LHCN-M2 (cell line): ENCODE results near the gene ZNF445. TPM values are rescaled to one million over a fixed set of nuclear protein-coding genes. Genes with fewer than 3 reads are reported as not detected.
A peak's percentile ranks its signal among the peaks of the same experiment; 100 is the strongest.
"Not testable (repeated sequence)": the region's sequence is repeated elsewhere in the genome, so short reads cannot be mapped to it uniquely, and the experiment has no call there.

Experiments used
- DNase-seq: peaks from one replicate; pipeline ENCODE4 v3.0.0-alpha.2; 2012; ENCODE audit warnings: low read depth
- total RNA-seq: library from RNA; depleted of rRNA; stranded (reverse); fragments of >200 nt; gene quantifications from 2 replicates; pipeline ENCODE4 v1.2.3, GENCODE V29; 2014

Gene ZNF445
- total RNA-seq, 1 experiment from 2014 or later: 6.3 TPM

DNA sequence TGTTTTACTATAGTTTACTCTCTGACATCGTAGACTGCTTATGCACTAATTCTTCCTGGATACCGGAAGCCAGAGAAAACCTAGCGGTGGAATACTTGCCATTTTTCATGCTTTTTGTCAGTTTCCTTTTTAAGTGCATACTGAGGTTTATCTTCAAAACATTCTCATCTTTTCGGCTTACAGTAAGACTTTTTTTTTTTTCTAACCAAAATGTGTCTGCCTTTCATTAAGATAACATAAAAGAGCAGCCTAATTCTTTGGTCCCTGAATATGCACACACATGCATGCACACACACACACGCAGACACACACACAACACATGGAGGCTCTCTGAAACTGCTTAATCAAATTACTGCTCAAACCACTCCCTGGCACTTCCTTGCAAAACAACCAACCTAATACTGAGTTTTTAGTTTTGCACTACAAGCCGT lies 1.3 kb downstream of the ZNF445 start:
- DNase-seq: peak; percentile 28

DNA sequence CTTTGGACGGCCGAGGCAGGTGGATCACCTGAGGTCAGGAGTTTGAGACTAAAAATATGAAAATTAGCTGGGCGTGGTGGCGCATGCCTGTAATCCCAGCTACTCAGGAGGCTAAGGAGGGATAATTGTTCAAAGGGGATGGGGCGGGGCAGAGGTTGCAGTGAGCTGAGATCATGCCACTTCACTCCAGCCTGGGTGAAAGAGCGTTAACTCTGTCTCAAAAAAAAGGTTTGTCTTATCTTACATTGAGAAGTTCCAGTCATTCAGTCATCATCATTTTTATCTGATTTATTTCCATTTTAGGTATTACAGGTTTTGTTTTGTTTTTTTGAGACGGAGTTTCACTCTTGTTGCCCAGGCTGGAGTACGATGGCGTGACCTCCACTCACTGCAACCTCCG lies 2.6 kb downstream of the ZNF445 start:
- DNase-seq: not testable (repeated sequence)

DNA sequence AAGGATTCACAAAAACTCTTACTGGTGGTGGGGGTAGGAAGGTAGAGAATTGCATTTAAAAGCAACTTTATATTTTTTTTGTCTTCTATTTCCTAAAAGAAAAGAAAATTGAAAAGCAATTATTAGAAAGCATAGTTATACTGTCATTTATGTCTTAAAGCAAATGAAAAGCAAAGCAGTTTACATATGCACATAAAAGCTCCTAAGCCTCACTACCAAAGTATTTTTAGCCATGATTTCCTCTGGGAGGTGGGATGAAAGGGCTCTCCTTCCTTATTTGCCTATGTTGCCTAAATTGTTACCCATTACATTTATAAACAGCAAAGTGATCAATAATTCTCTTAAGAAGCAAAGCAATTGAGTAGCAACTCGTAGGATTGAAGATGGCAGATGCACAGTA lies 7.0 kb downstream of the ZNF445 start:
- DNase-seq: no peak

DNA sequence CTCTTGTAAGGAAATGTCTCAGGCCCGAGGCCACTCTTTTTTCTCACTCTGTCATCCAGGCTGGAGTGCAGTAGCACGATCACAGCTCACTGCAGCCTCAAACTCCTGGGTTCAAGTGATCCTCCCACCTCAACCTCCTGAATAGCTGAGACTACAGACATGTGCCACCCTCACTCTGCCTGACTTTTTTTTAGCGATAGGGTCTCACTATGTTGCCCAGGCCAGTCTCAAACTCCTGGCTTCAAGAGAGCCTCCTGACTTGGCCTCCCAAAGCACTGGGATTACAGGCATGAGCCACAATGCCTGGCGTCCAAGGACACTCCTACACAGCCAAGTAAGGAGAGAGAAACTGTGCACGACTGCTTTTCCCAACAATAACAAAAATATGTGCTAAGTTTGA lies 7.6 kb downstream of the ZNF445 start:
- no peak for DNase-seq

DNA sequence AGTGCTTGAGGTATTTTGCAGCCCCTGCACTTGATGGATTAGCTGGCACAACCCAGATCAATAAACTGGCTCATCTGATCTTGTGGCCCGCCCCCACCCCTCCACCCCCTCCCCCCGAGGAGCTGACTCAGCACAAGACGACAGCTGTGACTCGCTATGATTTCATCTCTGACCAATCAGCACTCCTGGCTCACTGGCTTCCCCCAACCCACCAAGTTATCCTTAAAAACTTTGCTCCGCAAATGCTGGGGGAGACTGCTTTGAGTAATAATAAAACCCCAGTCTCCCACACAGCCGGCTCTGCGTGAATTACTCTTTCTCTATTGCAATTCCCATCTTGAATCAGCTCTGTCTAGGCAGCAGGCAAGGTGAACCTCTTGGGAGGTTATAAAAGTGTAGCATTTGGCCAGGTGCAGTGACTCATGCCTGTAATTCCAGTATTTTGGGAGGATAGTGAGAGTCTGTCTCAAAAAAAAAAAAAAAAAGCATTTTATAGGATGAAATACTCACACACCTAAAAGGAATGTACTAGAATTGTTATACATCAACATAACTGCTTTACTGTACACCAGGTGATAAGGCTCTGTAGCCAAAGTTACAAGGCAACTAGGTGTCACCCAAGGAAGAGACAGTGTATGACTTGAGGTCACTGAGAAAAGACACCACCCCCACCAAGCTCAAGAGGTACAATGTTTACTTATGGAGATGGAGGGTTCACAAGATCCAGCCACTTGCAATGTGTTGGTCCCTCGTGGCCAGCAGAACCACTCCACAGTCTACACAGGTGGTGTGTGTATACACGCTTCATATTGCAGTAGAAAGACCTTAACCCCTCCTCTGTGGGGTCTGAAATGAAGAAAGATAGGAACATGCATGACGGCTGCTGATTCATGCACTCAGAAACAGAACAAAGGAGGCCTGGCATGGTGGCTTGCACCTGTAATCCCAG lies 8.6 kb downstream of the ZNF445 start:
- DNase-seq: peak; percentile 38

DNA sequence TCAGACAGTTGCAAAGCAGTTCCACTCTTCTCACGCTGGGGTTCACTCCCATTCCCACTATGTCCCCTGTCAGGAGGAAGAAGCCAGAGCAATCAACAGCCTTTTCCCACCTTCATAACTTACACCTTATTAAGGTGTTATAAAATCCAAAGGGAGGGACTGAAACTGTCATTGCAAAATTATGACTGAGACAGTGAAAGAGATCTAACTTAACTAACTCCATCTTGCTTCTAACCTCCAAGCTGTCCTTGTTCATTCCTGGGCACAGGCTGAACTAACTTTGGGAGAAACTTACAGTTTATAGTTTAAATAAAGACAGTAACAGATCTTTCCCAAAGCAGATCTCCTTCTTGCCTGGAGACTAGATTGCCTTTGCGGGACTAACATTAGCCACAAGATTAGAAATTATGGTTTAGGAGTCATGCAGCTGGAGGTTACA lies 9.4 kb downstream of the ZNF445 start:
- DNase-seq: not testable (repeated sequence)

DNA sequence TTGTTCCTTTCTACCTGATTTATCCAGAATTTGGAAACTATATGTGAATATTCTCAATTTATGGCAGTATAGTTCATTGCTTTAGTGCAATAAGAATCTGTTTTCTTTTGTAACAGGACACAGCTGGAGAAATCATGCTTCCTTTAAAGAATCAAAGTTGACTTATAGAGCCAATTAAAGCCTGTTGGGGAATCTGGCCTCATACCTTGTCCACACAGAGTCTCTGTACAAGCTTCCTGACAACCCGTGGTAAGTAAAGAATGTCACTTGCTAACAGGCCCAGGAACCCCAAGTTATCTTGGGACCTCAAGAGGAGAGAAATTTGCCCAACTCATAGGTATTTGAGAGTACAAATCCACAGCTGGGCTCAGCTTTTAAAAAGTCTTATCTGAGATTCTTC lies 10.2 kb downstream of the ZNF445 start:
- DNase-seq: no peak

DNA sequence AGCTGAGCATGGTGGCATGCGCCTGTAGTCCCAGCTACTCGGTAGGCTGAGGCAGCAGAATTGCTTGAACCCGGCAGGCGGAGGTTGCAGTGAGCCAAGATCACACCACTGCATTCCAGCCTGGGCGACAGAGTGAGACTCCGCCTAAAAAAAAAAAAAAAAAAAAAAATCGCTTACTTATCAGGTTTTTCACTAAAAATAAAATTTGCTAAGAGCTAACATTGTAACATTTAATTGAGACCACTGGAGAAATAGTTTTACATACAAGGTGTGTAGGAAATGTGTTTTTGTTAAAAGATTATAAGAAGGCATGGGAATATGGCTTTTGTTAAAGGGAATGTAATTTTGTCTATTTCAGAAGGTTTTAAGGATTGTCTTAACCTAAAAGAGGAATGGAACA lies 12.6 kb downstream of the ZNF445 start:
- not testable (repeated sequence) for DNase-seq

DNA sequence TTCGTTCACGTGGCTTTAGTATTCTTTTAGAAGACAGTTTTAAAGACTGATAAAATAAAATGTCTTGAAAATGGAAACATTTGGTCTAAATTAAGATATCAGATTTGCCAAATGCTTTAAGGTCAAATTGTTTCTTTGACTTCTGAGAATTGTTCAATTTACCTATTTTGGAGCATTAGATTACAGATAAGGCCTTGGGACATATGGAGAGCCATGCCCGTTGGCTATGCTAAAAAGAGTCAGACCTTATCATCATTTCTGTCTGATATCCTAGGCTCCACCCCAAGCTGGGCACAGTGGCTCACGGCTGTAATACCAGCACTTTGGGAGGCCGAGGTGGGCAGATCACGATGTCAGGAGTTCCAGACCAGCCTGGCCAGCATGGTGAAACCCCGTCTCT lies 13.0 kb downstream of the ZNF445 start:
- no peak for DNase-seq

DNA sequence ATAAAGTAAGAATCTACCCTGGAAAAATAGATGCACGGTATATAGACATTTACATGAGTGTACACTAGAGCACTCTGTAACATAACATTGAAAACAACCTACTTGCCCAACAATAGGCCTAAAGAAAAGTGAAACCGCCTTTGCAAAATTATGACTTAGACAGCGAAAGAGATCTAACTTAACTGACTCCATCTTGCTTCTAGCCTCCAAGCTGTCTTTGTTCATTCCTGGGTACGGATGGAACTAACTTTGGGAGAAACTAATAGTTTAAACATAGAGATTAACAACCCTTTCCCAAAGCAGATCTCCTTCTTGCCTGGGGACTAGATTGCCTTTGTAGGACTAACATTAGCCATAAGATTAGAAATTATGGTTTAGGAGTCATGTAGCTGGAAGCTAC lies 17.4 kb downstream of the ZNF445 start:
- not testable (repeated sequence) for DNase-seq

DNA sequence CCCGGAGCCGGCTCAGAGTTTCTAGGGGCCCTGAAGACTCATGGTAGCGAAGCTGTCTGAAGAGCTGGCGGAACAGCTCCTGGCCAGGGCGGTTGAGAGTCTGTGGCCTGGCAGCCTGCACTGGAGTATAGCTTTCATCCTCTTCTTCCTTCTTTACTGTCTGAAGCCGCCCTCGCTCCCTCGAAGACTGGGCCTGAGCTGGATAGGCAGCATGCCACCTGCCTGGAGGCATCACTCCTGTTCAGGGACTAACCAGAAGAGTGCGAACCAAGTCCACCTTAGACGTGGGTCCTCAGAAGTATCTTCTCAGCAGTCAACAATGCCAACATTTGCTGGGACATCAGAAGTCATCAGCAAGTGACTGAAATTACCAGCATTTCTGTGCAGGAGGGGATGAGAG lies 22.2 kb downstream of the ZNF445 start:
- DNase-seq: no peak

DNA sequence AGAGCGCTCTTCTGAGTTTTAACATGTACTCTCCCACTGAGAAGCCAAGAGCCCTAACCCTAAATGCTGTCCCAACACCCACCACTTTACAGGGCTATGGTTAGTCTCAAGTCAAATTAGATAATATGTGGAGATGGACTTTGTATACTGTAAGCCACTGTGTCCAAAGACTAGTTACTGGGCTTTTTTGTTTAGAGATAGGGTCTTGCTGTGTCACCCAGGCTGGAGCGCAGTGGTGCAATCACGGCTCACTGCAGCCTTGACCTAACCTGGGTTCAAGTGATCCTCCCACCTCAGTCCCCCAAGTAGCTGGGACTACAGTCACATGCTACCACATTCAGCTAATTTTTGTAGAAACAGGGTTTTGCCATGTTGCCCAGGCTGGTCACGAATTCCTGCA lies 23.2 kb downstream of the ZNF445 start:
- no peak for DNase-seq

DNA sequence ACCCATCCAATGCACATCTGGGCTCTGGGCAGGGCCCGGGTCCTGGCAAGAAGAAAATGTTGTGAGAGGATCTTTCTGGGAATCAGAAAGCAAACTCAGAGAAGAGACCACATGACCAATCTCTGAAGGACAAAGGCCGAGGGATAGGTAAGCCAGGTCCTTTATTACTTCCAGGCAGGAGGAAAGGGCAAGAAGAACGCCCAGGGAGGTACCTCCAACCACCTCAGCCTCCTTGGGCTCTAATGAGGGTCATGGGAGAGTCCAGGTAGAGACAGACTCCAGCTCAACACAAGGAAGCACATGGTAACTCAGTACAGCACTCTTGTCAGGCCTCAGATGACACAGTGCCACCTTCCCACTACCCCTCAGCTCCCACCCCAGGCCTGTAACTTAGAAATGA lies 26.0 kb downstream of the ZNF445 start:
- no peak for DNase-seq

DNA sequence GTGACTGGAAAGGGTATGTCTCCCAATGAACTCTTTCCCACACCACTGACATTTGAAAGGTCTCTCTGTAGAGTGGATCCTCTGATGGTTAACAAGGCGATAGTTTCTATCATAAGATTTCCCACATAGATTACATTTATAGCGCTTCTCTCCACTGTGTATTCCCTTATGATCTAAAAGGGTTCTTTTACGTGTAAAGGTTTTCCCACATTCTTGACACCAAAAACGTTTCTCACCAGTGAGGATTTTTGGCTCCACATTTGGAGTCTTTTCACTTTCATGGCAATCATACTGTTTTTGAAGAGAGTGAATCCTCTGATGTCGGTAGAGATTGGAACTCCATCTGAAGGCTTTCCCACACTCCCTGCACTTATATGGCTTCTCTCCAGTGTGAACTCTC lies 30.5 kb downstream of the ZNF445 start:
- DNase-seq: no peak

DNA sequence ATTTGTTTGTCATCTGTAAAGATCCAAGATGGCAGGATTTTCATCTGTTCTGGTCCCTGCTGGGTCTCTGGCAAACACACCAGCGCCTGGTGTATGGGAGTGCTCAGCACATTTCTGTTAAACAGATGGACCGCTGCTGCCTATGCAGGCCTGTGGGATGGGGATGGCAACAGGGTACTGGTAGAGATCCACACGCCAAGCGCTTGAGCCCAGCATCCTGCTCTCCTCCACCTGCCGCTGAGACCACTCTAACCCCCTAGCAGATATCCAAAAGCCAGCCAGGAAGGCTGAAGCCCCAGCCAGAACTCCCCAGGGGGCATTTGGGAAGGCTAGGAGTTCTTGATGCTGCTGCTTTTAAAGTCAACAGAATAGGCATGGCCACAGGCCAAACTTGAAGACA lies 31.7 kb downstream of the ZNF445 start:
- DNase-seq: no peak

DNA sequence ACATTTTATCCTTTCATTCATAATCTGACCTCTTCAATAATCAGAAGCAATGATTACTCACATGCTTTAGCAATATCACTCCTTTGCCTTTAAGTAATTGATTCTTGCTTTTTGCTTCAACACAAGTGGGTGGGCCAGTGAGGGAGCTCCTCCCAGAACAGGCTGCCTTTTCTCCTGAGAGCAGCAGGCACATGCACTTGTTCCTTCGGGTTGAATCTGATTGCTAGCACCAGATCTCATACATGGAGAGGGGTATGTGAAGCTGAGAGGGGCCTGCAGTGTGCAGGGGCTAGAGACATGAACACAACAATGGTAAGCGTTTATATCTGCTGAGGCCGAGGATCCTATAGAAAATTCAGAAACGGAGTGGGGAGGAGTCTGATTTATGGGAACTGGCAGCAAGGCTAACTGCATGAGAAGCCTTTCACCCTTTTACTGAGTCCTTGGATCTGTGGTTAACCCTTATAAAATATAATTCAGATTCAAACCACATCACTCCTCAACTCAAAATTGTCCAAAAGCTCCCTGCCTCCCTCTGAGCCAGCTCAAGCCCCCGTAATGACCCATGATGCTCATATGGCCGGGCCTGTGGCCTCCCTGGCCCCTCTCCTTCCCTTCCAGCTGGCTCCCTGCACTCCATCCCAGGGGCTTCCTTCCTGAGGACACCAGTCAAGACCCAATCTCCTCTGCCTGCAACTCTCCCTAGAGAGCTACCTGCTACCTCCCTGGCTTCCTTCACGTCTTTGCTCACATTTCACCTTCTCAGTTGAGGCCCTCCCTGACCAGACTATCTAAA lies 32.4 kb downstream of the ZNF445 start:
- no peak for DNase-seq

DNA sequence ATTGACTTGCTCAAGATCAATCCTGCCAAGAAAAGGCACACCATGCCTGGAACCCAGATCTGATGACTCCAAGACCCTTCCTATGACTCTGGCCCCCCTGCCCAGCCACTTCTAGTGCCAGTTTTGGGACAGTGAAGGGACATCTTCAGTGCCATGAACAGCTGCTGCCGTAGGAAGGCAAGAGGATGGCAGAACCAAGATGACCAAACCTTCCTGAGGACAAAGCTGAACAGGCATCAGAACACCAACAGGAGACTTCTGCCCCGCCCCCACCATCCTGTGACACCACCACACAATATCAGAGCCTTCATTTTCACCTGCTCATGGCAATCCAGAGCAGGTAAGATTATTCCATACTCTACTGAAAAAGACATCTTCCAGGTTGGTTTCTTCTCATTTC lies 33.0 kb downstream of the ZNF445 start:
- no peak for DNase-seq

DNA sequence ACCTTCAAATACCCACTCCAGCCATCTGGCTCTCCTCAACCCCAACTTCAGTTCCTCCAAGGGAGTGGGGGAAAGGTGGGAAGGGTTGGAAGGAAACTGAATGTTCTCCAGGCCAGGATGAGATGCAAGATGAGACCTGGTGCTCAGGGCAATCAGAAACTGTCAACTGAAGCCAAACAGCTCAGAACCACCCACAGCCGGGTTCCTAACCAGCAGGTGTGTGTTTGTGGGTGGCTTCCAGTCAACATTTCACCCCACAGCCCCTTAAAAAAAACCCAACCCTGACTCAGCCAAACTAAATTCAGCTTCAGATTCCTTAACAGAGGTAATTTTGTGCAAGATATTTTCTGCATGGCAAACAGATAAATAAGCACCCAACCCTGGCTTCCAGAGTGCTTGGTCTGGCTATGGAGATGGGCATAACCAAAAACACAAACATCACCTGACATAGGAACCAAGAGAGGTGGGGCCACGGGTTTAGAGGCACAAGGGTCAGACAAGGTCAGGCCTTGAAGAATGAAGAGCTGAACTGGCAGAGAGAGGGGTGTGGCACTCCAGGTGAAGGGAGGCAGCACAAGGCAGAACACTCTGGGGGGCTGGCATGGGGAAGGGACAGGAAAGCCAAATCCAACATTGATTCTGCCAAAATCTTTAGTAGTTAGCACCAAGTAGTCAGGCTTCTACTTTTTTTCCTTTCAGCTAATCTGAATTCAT lies 34.7 kb downstream of the ZNF445 start:
- DNase-seq: no peak

DNA sequence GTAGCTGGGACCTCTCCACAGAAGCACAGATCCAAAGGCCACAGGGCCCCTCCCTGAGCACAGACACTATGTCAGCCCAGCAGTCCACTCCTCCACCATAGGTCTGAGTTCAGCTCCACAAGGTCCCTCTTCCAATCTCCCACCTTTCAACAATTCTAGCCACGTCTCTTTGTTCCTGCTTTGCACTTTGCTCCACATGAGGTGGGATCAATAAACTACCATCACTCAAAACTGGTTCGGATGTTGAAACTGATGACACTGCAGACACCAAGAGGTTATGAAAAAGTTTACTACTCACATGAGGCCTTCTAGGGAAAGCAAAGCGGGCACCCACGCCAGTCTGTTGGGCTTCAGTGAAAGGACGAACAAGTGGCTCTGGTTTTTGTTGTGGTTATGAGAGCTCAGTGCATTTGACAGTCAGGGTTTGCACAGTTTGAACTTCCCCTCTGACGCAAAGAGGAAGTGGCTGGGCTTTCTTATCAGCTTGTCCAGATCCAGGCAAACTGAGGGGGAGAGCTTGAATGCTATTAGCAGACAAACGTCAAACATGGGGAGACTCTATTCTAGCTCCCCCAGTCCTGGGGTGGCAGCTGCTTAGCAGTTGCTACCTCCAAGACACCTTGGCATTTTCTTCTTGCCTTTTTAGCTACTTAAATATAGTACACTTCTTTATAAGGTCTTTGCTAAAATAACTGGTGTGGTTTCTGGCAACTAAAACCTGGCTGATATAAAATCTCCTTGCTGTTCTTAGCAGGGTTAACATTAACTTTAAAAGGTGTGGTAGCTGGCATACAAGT lies 37.8 kb downstream of the ZNF445 start:
- no peak for DNase-seq

DNA sequence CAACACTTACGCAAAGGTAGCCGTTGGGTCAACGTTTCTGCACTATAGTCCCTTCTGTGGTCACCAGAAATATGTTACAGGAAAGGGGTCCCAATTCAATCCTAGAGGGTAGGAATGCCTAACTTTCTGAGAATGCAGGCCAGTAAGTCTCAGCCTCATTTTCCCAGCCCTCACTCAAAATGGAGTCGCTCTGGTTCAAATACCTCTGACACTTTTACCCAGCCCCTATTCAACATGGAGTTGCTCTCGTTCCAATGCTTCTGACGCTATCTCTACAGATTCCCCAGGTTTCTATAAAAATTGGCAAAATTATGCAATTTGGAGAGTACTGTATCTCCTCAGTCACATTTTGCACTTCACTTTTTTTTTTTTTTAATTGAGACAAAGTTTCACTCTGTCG lies 39.7 kb downstream of the ZNF445 start:
- DNase-seq: no peak

DNA sequence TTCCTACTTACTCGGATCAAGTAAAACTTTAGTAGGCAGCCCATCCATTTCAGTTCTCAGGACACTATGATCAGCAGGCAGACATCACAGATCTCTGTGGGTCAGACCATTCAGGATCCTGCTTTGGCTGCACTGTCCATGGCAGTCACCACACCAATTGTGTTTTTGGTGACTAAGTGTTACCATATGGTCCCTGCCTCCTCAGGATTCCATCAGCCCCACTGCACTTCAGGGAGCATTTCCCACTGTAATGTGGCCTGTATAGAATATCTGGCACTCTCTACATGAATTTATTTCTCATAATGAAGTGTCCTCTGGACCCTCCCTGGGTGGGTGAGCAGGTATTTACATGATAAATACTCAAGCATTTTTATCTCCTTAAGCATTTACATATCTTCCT lies 41.3 kb downstream of the ZNF445 start:
- no peak for DNase-seq
